Effector CD4-positive, alpha-beta T cell (primary cell): ENCODE measurements around the gene SIPA1L3.

Experiments used
- DNase-seq: peaks from one replicate; pipeline ENCODE4 v3.0.0-alpha.2; 2020

Gene SIPA1L3

GRCh38 chr19:37980419-37981170, 73.6 kb downstream of the SIPA1L3 start:
- DNase-seq: no peak

GRCh38 chr19:37981785-37982475, 74.9 kb downstream of the SIPA1L3 start:
- DNase-seq: no peak

GRCh38 chr19:37982655-37983054, 75.6 kb downstream of the SIPA1L3 start:
- DNase-seq: no peak

- DNase-seq: no peak
These were observed 76.1 kb downstream of the SIPA1L3 start for GRCh38 chr19:37983153-37983552.

GRCh38 chr19:37983916-37984315, 76.9 kb downstream of the SIPA1L3 start:
- DNase-seq: no peak

GRCh38 chr19:37986048-37986750, 79.2 kb downstream of the SIPA1L3 start:
- no peak for DNase-seq

- no peak for DNase-seq
These were observed 80.6 kb downstream of the SIPA1L3 start for GRCh38 chr19:37987356-37988332.

GRCh38 chr19:37988758-37989635, 82.0 kb downstream of the SIPA1L3 start:
- DNase-seq: no peak

GRCh38 chr19:37989855-37990254, 82.8 kb downstream of the SIPA1L3 start:
- no peak for DNase-seq

- DNase-seq: no peak
These were observed 83.4 kb downstream of the SIPA1L3 start for GRCh38 chr19:37990362-37990761.

GRCh38 chr19:37991176-37991835, 84.3 kb downstream of the SIPA1L3 start:
- DNase-seq: no peak

GRCh38 chr19:37991841-37992248, 84.8 kb downstream of the SIPA1L3 start:
- DNase-seq: no peak

- no peak for DNase-seq
These were observed 85.8 kb downstream of the SIPA1L3 start for GRCh38 chr19:37992761-37993160.

GRCh38 chr19:37994823-37995130, 87.8 kb downstream of the SIPA1L3 start:
- no peak for DNase-seq

- DNase-seq: no peak
These were observed 88.3 kb downstream of the SIPA1L3 start for GRCh38 chr19:37995346-37995745.

- DNase-seq: no peak
These were observed 90.9 kb downstream of the SIPA1L3 start for GRCh38 chr19:37997911-37998344.

- no peak for DNase-seq
These were observed 91.8 kb downstream of the SIPA1L3 start for GRCh38 chr19:37998801-37999308.

- DNase-seq: no peak
These were observed 92.6 kb downstream of the SIPA1L3 start for GRCh38 chr19:37999309-38000213.

- DNase-seq: no peak
These were observed 94.3 kb downstream of the SIPA1L3 start for GRCh38 chr19:38001158-38001781.
